ENCODE data around the gene KIAA0232.
"Not testable (repeated sequence)": the region's sequence is repeated elsewhere in the genome, so short reads cannot be mapped to it uniquely, and the experiment has no call there.

KIAA0232 gene

DNA sequence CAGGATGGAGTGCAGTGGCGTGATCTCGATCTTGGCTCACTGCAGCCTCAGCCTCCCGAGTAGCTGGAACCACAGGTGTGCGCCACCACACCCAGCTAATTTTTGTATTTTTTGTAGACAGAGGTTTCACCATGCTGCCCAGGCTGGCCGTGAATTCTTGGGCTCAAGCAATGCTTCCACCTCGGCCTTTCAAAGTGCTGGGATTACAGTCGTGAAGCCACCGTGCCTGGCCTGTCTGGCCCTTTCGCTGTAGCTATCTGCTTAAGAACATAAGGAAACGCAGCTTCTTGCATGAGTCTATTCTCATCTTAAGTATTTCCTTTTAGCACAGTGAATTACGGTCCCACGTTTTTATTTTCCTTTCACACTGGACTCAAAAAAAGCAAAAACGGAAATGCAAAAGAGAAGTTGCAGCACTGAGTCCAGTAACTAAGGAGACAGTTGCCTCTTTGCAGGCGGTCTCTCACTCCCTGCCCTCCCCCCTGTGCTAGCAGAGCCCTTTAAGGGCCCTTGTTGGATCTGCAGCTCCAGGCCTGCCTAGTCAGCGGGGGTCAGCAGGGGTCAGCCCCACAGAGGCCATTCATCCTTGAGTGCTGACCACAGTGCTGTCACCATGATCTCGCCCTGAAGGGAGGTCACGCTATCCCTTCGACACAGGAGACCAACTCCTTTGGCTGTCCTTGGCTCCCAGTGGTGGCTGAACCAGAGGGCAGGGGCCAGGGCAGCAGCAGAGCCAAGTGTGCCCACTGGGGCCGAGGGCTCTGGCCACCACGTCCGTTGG, 105.3 kb downstream of the KIAA0232 start:
- intact Hi-C loops (cut with DNase I): loop anchor here (5.0 kb wide), 1 partner anchor 165 kb away; no protein-coding TSS in a partner anchor
- DNase-seq: peak in 5 of 42 donors; percentile 9 to 38 (median 22)

- intact Hi-C loops (cut with DNase I): loop anchor here (5.0 kb wide), 1 partner anchor 166 kb away; no protein-coding TSS in a partner anchor
- DNase-seq: peak in 4 of 42 donors; percentile 6 to 19 (median 14)
These were observed 106.1 kb downstream of the KIAA0232 start for GRCh38 chr4:6888506-6889071.

- peak in 4 of 42 donors; percentile 6 to 38 (median 20) for DNase-seq
- intact Hi-C loops (cut with DNase I): loop anchor here (5.0 kb wide), 1 partner anchor 167 kb away; no protein-coding TSS in a partner anchor
These were observed 106.7 kb downstream of the KIAA0232 start for GRCh38 chr4:6889101-6889735.

DNA sequence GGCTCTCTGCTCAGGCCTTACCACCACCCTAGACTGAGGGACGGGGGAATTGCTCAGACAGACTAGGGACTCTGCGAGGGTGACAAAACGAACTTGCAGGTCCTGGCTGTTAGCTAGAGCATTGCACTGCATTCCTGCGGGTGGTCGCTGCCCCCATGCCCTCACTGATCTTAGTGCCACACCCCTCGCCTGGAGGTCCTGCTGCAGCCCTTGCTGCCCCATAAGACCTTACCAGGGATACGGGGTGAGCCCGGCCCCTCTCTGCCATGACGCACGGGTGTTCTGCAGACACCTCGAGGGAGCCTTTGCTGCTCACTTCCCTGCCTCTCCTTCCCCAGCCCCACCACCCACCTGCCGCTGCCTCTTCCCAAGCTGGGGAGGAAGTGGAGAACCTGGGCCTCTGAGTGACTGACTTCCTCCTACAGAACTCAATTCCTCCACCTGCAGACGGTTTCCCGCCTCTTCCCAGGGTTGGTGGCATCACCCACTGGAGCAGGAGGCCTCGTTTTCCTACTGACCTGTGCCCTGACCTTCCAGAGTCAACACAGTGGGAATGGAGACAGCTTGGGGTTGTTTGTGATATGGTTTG, 107.3 kb downstream of the KIAA0232 start:
- peak in 4 of 42 donors; percentile 5 to 33 (median 14) for DNase-seq
- intact Hi-C loops (cut with DNase I): loop anchor here (5.0 kb wide), 1 partner anchor 168 kb away; no protein-coding TSS in a partner anchor

- DNase-seq: peak in 1 of 42 donors; percentile 10
- intact Hi-C loops (cut with DNase I): no loop called here
These were observed 107.8 kb downstream of the KIAA0232 start for GRCh38 chr4:6890358-6890757.

DNA sequence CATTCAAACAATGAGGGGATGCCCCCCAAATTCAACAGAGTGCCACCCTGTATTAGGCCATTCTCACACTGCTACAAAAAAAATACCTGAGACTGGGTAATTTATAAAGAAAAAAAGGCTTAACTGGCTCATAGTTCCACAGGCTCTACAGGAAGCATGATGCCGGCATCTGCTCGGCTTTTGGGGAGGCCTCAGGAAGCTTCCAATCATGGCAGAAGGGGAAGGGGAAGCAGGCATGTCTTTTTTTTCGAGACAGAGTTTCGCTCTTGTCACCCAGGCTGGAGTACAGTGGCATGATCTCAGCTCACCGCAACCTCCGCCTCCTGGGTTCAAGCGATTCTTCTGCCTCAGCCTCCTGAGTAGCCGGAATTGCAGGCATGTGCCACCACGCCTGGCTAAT, 108.4 kb downstream of the KIAA0232 start:
- DNase-seq: peak in 3 of 42 donors; percentile 2 to 19 (median 6)
- intact Hi-C loops (cut with DNase I): not testable (repeated sequence)

DNA sequence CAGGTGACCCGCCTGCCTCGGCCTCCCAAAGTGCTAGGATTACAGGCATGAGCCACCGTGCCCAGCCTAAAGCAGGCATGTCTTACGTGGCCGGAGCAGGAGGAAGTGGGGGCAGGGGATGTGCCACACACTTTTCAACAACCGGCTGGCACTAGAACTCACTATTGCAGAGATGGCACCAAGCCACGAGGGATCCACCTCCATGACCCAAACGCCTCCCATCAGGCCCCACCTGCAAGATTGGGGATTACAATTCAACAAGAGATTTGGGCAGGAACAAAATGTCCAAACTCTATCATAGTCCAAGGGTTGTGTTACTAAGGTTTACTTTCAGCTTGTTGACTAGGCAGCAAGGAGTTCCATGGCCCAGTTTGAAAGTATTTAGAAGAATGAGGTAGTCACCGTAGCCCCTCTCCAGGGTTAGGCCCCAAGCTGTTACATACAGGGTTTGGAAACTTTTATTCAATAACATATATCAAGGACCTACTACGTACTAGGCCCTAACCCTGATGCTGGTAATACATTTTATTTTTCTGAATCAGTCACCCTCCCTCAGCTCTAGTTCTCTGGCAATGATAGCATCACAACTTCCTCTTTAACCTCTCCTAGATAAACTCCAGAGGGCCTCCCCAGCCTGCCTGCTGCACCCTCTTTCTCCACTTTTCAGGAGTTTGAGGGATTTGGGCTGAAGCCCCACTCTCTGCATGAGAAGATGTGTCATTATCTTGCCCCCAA, 109.1 kb downstream of the KIAA0232 start:
- intact Hi-C loops (cut with DNase I): no loop called here
- DNase-seq: peak in 5 of 42 donors; percentile 7 to 29 (median 14)

DNA sequence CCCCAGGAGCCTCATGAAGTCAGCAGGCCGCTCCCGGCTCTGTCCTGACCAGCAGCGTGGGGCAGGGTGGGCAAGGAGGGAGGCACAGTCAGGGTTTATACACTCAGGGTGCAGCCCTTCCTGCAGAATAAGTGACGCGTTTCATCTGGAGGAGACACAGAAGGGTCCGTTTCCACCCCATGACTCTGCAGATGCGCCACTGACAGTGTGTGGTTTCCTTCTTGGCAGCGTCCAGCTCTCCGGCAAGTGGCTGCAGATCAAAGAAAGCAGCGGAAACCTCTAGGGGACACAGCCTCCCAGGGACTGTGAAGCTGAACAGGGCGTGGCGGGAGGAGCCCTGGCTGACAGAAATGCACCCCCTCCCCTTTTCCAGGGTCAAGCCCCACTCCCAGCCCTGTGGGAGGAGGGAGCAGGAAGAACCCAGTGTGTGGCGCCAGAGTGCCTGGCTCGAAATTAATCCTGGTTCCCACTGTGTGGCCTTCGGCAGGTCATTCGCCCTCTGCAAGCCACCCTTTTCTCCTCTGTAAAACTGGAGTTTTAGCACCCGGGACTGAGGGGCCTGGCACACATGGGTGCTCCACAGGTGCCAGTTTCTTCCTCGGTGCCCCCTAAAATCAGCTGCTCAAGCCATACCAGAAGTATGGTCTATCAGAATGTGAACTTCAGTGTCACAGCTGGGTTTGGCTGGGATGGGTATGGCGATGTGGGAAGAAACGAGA, 109.8 kb downstream of the KIAA0232 start:
- peak in 12 of 42 donors; percentile 16 to 49 (median 32) for DNase-seq
- intact Hi-C loops (cut with DNase I): no loop called here

DNA sequence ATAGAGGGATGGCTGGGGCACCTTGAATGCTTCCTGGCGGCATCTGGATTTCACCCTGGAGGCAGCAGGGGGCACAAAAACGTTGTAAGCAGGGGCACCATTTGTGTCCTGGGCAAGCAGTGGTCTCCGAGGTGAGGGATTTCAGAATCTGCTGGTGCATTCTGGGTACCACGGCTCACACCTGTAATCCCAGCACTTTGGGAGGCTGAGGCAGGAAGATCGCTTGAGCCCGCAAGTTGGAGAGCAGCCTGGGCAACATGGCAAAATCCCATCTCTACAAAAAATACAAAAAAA, 110.3 kb downstream of the KIAA0232 start:
- intact Hi-C loops (cut with DNase I): no loop called here
- peak in 4 of 42 donors; percentile 0 to 23 (median 16) for DNase-seq

- DNase-seq: peak in 4 of 42 donors; percentile 12 to 25 (median 18)
- intact Hi-C loops (cut with DNase I): no loop called here
These were observed 111.0 kb downstream of the KIAA0232 start for GRCh38 chr4:6893449-6894085.

- peak in 3 of 42 donors; percentile 5 to 13 (median 11) for DNase-seq
These were observed 111.6 kb downstream of the KIAA0232 start for GRCh38 chr4:6894086-6894478.

DNA sequence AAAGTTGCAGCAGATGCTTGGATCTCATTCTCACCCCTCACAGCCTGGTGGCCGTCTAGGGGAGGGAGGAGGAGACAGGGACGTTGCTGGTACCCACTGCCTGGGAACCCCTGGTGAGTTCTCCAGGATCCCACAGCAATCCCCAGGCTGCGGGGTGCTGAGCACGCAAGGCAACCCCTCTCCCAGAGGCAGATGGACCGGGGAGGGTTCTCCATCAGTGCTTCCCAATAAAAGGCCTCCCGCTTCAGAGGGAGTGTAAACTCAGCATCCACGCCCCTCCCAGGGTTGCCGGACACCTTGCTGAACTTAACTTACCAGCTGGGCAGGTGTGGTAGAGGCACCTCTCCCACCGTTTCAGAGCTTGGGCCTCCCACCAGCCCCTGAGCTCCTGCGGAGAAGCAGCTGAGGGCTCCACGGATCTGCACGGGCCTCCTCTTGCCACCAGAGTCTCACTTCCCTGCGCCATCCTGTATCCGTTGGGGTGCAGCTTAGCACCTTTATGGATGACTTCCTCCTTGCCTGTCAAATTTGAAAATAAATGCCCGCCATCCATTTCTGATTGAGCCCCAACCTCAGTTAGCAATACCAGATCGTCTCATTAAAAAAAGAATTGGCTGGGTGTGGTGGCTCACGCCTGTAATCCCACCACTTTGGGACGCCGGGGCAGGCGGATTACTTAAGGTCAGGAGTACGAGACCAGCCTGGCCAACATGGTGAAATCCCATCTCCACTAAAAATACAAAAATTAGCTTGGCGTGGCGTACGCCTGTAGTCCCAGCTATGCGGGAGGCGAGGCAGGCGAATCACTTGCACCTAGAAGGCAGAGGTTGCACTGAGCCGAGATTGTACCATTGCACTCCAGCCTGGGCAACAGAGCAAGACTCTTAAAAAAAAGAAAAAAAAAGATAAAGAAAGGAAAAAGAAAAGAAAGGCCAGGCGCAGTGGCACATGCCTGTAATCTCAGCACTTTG, 112.3 kb downstream of the KIAA0232 start:
- DNase-seq: peak in 4 of 42 donors; percentile 8 to 23 (median 16)
- intact Hi-C loops (cut with DNase I): no loop called here

More at GRCh38 chr4:6894086-6894478, 111.6 kb downstream of the KIAA0232 start:
- intact Hi-C loops (cut with DNase I): no loop called here

DNA sequence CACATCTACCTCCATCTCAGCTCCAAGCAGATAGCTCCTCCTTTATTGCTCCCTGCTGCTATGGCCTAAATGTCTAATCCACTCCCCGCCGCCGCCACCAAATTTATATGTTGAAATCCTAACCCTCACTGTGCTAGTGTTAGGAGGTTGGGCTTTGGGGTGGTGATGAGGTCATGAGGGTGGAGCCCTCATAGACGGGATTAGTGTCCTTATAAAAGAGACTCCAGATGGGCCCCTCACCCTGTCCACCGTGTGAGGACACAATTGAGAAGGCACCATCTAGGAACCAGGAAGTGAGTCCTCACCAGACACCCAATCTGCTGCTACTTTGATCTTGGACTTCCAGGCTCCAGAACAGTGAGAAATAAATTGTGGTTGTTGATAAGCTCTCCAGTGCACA, 113.5 kb downstream of the KIAA0232 start:
- no peak for DNase-seq
- intact Hi-C loops (cut with DNase I): no loop called here

DNA sequence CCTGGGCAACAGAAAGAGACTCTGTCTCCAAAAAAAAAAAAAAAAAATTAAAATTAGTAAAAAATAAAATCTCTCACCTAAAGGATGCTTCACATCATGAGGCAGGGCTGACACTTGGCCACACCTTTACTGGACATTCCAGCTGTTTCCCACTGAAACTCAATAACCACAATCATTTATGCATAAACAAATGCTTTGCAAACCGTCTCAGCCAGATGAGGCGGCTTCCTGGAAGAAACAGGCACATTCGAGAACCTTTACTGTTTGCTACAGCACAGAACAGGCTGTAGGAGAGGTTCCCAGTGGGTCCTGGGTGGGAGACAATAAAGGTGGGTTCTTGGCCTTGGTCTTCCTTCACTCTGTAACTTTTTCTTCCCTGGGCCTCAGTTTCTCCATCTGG, 116.2 kb downstream of the KIAA0232 start:
- DNase-seq: no peak
- intact Hi-C loops (cut with DNase I): no loop called here

GRCh38 chr4:6900181-6900812, 117.8 kb downstream of the KIAA0232 start:
- intact Hi-C loops (cut with DNase I): loop anchor here (10.0 kb wide), 1 partner anchor 175 kb away; no protein-coding TSS in a partner anchor
- DNase-seq: no peak

DNA sequence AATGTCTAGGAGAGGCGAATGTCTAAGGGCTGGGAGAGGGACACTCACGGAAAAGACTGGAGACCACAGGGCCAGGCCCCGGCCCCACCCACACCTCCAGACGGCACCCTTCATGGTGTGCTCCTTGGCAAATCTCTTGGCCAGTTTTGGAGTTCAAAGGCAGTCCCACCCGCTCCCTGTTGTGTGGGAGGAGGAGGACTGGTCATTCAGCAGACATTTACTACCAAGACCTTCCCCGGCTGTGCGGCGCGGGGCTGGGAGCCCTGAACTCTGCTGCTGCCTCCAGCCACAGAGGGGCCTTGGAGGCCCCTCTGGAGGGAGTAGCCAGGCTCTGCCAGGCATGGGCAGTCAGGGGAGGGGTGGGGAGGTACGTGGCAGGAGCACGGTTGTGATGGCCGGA, 118.4 kb downstream of the KIAA0232 start:
- intact Hi-C loops (cut with DNase I): loop anchor here (10.0 kb wide), 1 partner anchor 174 kb away; no protein-coding TSS in a partner anchor
- no peak for DNase-seq

All from head of caudate nucleus (tissue), 42 donors.